OCI-LY3 (cell line): ENCODE results near the gene TSPOAP1.

Experiments
- EZH2phosphoT487 ChIP-seq: fragments of 200-600 bp; shearing (Covaris generic); IDR thresholded peaks from 2 replicates; pipeline ENCODE4 v1.6.1; 2018; ENCODE audit warnings: antibody characterized with exemption, mixed run types, low read depth
- TF ChIP-seq, protein P1 (sequence below): fragments of 200-600, 300-600 bp; sonication (generic); IDR thresholded peaks from 2 replicates; pipeline ENCODE4 v1.5.1; 2014; ENCODE audit warnings: antibody characterized with exemption, low read length, low read depth

DNA sequence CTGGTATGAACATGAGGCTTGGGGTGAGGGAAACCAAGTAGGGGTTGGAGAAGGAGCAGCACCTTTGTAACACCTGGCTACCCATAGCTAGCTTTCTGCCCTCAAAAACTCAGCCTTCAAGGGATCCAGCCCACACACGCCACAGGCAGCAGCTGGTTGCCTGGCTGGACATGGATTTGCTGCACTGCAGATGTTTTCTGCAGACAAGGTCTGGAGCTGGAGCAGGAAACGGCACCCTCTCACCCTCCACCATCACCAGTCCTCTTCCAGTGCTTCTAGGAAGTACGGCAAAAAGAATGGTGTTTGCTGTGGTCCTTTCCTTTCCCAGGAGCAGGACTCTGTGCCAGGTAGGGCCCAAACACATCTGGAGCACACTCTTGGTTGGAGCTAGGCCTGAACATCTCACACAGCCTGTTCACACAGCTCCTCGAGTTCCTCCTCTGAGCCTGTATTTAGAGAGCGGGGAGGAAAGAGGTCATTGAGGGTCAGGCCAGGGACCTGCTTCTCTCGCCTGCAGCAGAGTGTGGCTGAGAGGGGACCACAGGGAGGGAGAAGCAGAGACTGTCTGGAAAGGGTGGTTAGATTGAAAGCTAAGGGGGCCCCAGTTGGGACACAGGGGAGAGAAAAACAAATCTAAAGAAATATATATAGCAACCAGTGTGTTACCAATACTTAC, 26.1 kb upstream of the TSPOAP1 start:
- TF ChIP-seq, protein P1, sequence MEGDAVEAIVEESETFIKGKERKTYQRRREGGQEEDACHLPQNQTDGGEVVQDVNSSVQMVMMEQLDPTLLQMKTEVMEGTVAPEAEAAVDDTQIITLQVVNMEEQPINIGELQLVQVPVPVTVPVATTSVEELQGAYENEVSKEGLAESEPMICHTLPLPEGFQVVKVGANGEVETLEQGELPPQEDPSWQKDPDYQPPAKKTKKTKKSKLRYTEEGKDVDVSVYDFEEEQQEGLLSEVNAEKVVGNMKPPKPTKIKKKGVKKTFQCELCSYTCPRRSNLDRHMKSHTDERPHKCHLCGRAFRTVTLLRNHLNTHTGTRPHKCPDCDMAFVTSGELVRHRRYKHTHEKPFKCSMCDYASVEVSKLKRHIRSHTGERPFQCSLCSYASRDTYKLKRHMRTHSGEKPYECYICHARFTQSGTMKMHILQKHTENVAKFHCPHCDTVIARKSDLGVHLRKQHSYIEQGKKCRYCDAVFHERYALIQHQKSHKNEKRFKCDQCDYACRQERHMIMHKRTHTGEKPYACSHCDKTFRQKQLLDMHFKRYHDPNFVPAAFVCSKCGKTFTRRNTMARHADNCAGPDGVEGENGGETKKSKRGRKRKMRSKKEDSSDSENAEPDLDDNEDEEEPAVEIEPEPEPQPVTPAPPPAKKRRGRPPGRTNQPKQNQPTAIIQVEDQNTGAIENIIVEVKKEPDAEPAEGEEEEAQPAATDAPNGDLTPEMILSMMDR = no peak
- TF ChIP-seq EZH2phosphoT487 = no peak
